Mucosa of descending colon (tissue), 3 donors: Measurements from ENCODE around the gene CPNE5. TPM values are rescaled to one million over a fixed set of nuclear protein-coding genes. Genes with fewer than 3 reads are reported as not detected.

Source experiments
- ATAC-seq: fragments of 200-7000 bp; cut with Tn5 transposase; one replicate; pipeline ENCODE4 v1.9.1; 2020; ENCODE audit warnings: mild to moderate bottlenecking, moderate library complexity
- DNase-seq, 3 donors: peaks; one replicate each; pipeline ENCODE4 v3.0.0-alpha.2; 2020
- H3K36me3 ChIP-seq: fragments of 200-600 bp; one replicate; pipeline ENCODE4 v1.8.0; 2021; ENCODE audit warnings: low read depth, mild to moderate bottlenecking
- H3K4me1 ChIP-seq: fragments of 200-600 bp; one replicate; pipeline ENCODE4 v1.8.0; 2021; ENCODE audit warnings: low read depth, mild to moderate bottlenecking
- H3K4me3 ChIP-seq: fragments of 200-600 bp; one replicate; pipeline ENCODE4 v1.8.0; 2021; ENCODE audit warnings: mild to moderate bottlenecking
- H3K9me3 ChIP-seq: fragments of 200-600 bp; one replicate; pipeline ENCODE4 v1.8.0; 2021; ENCODE audit warnings: mild to moderate bottlenecking
- CTCF ChIP-seq: fragments of 200-600 bp; IDR thresholded peaks from one replicate; pipeline ENCODE4 v1.8.0; 2022; ENCODE audit warnings: antibody characterized with exemption, mild to moderate bottlenecking
- intact Hi-C, 2 donors: fragments of 100-400 bp; cut with DNase I in 1 of 2; cut with micrococcal nuclease in 1 of 2; formaldehyde crosslinking; loops; one replicate each; pipeline versions ENCODE4 v1.11.0 to v1.11.1; 2022; cut with DNase I, micrococcal nuclease
- total RNA-seq, 3 donors: library from RNA; stranded (reverse); fragmentation: NEBNext Ultra II Directional in 2 of 3; extraction: Animal tissue kit (Norgen Biotek cat#: 25700) in 2 of 3; gene quantifications; one replicate each; pipeline versions ENCODE4 v1.2.1 to v1.2.4, GENCODE V29; 2021 to 2023
- donor health status: DM: no; HTN: no; CAD: no; lungs with moderate emphysema.
- donor health status: DM: no; HTN: no; CAD: no.
- donor health status: DM: no; HTN: yes; CAD: no.

CPNE5 gene
- total RNA-seq, 3 donors from 2014 or later, result 4.7 to 15.2 (median 6.1) TPM

GRCh38 chr6:36758516-36759147 lies 80.6 kb downstream of the CPNE5 start:
- Histone ChIP-seq H3K4me1 (peaks cover 28% of the 10 kb centered on the region), H3K9me3 (no peaks in the 10 kb centered on the region), H3K36me3 (no peaks in the 10 kb centered on the region), H3K4me3 (no peak overlapping the region)
- DNase-seq (peak; percentile 79 to 82 (median 81)), ATAC-seq (peak; percentile 40)
- intact Hi-C loops, result loop anchor here in 1 of 2 donors (5.0 kb wide), 1 partner anchor 141 kb away; no protein-coding TSS in a partner anchor
- no peak for TF ChIP-seq CTCF

GRCh38 chr6:36757943-36758508 lies 81.2 kb downstream of the CPNE5 start:
- Histone ChIP-seq H3K9me3 (no peaks in the 10 kb centered on the region), H3K36me3 (no peaks in the 10 kb centered on the region), H3K4me3 (no peak overlapping the region), H3K4me1 (peaks cover 34% of the 10 kb centered on the region)
- ATAC-seq (no peak), DNase-seq (no peak)
- no peak for TF ChIP-seq CTCF
- intact Hi-C loops, result loop anchor here in 1 of 2 donors (5.0 kb wide), 1 partner anchor 141 kb away; no protein-coding TSS in a partner anchor

GRCh38 chr6:36757206-36757605 lies 82.0 kb downstream of the CPNE5 start:
- ATAC-seq, result peak; percentile 12
- Histone ChIP-seq H3K4me1 (peaks cover 42% of the 10 kb centered on the region), H3K9me3 (no peaks in the 10 kb centered on the region), H3K4me3 (no peak overlapping the region), H3K36me3 (no peaks in the 10 kb centered on the region)
- DNase-seq, result peak in 1 of 3 donors; percentile 60
- no peak for TF ChIP-seq CTCF
- intact Hi-C loops, result loop anchor here in 1 of 2 donors (5.0 kb wide), 1 partner anchor 140 kb away; no protein-coding TSS in a partner anchor

- ATAC-seq (no peak), DNase-seq (no peak)
- Histone ChIP-seq H3K9me3 (no peaks in the 10 kb centered on the region), H3K36me3 (no peaks in the 10 kb centered on the region), H3K4me1 (peaks cover 46% of the 10 kb centered on the region), H3K4me3 (no peak overlapping the region)
- no peak for TF ChIP-seq CTCF
- intact Hi-C loops, result loop anchor here in 1 of 2 donors (5.0 kb wide), 1 partner anchor 139 kb away; no protein-coding TSS in a partner anchor
Measured at GRCh38 chr6:36756786-36757185, 82.5 kb downstream of the CPNE5 start.

GRCh38 chr6:36755435-36756348 lies 83.6 kb downstream of the CPNE5 start:
- peak; percentile 37 for ATAC-seq
- intact Hi-C loops, result loop anchor here in 1 of 2 donors (5.0 kb wide), 1 partner anchor 138 kb away; no protein-coding TSS in a partner anchor

More at GRCh38 chr6:36755435-36756348, 83.6 kb downstream of the CPNE5 start:
- no peak for TF ChIP-seq CTCF
- DNase-seq, result peak in 1 of 3 donors; percentile 50
- Histone ChIP-seq H3K4me1 (peaks cover 54% of the 10 kb centered on the region), H3K36me3 (no peaks in the 10 kb centered on the region), H3K9me3 (no peaks in the 10 kb centered on the region), H3K4me3 (no peak overlapping the region)
